AG04450 (cell line): ENCODE measurements around the gene ATP11A. TPM values are rescaled to one million over a fixed set of nuclear protein-coding genes. Genes with fewer than 3 reads are reported as not detected.

ENCODE experiments used
- CTCF ChIA-PET: fragments of 300-600, 350-600 bp; formaldehyde crosslinking; extraction: SDS; loops from one replicate; lab custom pipeline; 2022; ENCODE audit warnings: antibody characterized with exemption, inconsistent platforms; lab: Charles Lee
- POLR2A ChIA-PET: fragments of 350-600 bp; formaldehyde crosslinking; extraction: SDS; loops from one replicate; lab custom pipeline; 2021; ENCODE audit warnings: antibody characterized with exemption, inconsistent platforms; lab: Yijun Ruan, JAX
- DNase-seq: peaks from one replicate; pipeline ENCODE4 v3.0.0-alpha.2; 2011; ENCODE audit warnings: low read depth, low spot score
- H3K27ac ChIP-seq: one replicate; pipeline ENCODE4 v1.5.1; 2012; ENCODE audit warnings: low read depth, low read length, control low read depth
- H3K27me3 ChIP-seq: one replicate; pipeline ENCODE4 v1.6.0; 2012; ENCODE audit warnings: low read length; ENCODE audit not compliant: control insufficient read depth, insufficient read depth
- H3K4me3 ChIP-seq: 2 replicates; pipeline ENCODE4 v1.5.1; 2011; ENCODE audit warnings: mild to moderate bottlenecking, low read depth, low read length, control low read depth
- H3K9me3 ChIP-seq: 2 replicates; pipeline ENCODE4 v1.5.1; 2012; ENCODE audit warnings: low read length; ENCODE audit not compliant: control insufficient read depth, insufficient read depth
- CTCF ChIP-seq: IDR thresholded peaks from 2 replicates; pipeline ENCODE4 v1.5.1; 2011; ENCODE audit warnings: low read depth, low read length, control low read depth, inconsistent platforms
- polyA plus RNA-seq: library from polyadenylated mRNA; depleted of rRNA; stranded (reverse); fragments of >200 nt; gene quantifications from 2 replicates; pipeline ENCODE4 v1.2.3, GENCODE V29; 2011

The ATP11A gene
- polyA plus RNA-seq, 1 experiment, result 5.8 TPM

GRCh38 chr13:112907286-112907685 is 217.4 kb downstream of the ATP11A start:
- ChIA-PET CTCF (interaction anchor here (1.0 kb wide), 1 partner anchor 36 kb away, joined by 3 read pairs; no protein-coding TSS in a partner anchor), POLR2A (no interaction called here)
- Histone ChIP-seq H3K4me3 (no peak overlapping the region), H3K27me3 (peaks cover 39% of the 10 kb centered on the region), H3K9me3 (peaks cover 20% of the 10 kb centered on the region), H3K27ac (no peak overlapping the region)
- no peak for DNase-seq
- no peak for TF ChIP-seq CTCF

- peaks cover 36% of the 10 kb centered on the region for H3K27me3 ChIP-seq
- TF ChIP-seq CTCF, result no peak
- ChIA-PET POLR2A (no interaction called here), CTCF (interaction anchor here (1.0 kb wide), 1 partner anchor 35 kb away, joined by 3 read pairs; no protein-coding TSS in a partner anchor)
- H3K9me3 ChIP-seq, result peaks cover 19% of the 10 kb centered on the region
- H3K27ac ChIP-seq, result no peak overlapping the region
- DNase-seq, result no peak
- no peak overlapping the region for H3K4me3 ChIP-seq
Observed at GRCh38 chr13:112907871-112908331, 218.1 kb downstream of the ATP11A start.

GRCh38 chr13:112908342-112908741 is 218.5 kb downstream of the ATP11A start:
- CTCF ChIA-PET, result interaction anchor here (1.0 kb wide), 1 partner anchor 35 kb away, joined by 3 read pairs; no protein-coding TSS in a partner anchor
- no peak for TF ChIP-seq CTCF
- POLR2A ChIA-PET, result no interaction called here
- H3K4me3 ChIP-seq, result no peak overlapping the region
- no peak for DNase-seq
- no peak overlapping the region for H3K27ac ChIP-seq
- peaks cover 17% of the 10 kb centered on the region for H3K9me3 ChIP-seq
- H3K27me3 ChIP-seq, result peaks cover 36% of the 10 kb centered on the region

- ChIA-PET CTCF (no interaction called here), POLR2A (no interaction called here)
- Histone ChIP-seq H3K27ac (no peak overlapping the region), H3K4me3 (no peak overlapping the region), H3K27me3 (peaks cover 48% of the 10 kb centered on the region), H3K9me3 (peaks cover 4% of the 10 kb centered on the region; the same call in 1 of the 2 replicates)
- 0 out of 2 replicates have a peak, but pooled peaks have one; percentile 16 for TF ChIP-seq CTCF
- no peak for DNase-seq
Observed at GRCh38 chr13:112910016-112910415, 220.2 kb downstream of the ATP11A start.

GRCh38 chr13:112910616-112911280 is 220.9 kb downstream of the ATP11A start:
- ChIA-PET CTCF (no interaction called here), POLR2A (no interaction called here)
- Histone ChIP-seq H3K9me3 (no peaks in the 10 kb centered on the region), H3K27ac (no peak overlapping the region), H3K27me3 (peaks cover 42% of the 10 kb centered on the region), H3K4me3 (no peak overlapping the region)
- DNase-seq, result no peak
- no peak for TF ChIP-seq CTCF
